ENCODE data around the gene TRAPPC2L.
"Not testable (repeated sequence)": the region's sequence is repeated elsewhere in the genome, so short reads cannot be mapped to it uniquely, and the experiment has no call there.

Gene TRAPPC2L

DNA sequence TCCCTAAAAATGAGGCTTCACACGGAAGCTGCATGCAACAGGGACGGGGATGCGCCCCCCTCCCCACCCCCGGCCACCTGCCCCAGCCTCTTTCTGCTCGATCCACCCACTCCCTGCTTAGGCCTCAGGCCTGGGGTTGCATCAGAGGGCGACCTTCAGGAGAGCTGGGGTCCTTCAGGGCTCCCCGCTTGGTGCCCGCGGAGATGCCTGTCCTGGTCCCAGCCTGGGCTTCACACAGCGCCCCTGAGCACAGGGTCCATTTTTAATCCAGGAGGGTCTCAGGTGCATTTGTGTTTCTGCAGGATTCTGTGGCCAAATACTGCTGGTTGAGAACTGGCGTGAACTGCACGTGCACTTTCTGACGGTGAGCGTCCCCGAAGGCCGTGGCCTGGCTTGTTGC lies 37.8 kb upstream of the TRAPPC2L start:
- DNase-seq: no peak

- DNase-seq: no peak
Measured at GRCh38 chr16:88820385-88821025, 36.4 kb upstream of the TRAPPC2L start.

GRCh38 chr16:88821168-88821850 lies 35.6 kb upstream of the TRAPPC2L start:
- DNase-seq: no peak

DNA sequence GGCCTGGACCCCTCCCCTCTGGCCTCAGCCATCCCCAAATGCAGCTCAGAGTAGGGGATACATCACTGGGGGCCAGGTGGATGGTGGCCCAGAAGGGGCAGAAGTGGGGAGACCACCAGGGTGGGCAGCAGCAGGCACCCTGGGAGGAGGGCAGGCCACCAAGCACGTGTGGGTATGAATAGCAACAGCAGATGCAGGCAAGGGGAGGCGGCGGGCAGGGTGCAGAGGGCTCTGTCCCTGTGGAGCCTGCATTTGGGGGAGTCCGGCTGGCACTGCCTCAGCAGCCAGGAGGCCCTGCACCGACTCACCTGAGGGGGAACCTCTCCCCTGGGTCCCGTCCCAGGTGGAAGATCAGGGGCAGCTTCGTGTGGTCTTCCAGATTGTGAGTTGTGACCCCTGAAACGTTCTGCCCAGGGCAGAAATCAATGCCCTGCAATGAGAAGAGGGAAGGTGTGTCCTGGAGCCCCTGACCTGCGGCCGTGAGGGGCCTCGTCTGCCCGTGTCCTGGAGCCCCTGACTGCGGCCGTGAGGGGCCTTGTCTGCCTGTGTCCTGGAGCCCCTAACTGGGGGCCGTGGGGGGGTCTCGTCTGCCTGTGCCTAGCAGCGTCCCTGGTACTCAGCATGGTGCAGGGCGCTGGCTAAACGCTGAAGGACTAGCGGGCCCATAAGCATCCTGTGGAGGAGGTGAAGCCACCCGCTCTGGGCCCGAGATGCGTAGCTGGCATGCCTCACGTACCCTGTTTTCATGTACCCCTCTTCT lies 34.5 kb upstream of the TRAPPC2L start:
- DNase-seq: no peak

DNA sequence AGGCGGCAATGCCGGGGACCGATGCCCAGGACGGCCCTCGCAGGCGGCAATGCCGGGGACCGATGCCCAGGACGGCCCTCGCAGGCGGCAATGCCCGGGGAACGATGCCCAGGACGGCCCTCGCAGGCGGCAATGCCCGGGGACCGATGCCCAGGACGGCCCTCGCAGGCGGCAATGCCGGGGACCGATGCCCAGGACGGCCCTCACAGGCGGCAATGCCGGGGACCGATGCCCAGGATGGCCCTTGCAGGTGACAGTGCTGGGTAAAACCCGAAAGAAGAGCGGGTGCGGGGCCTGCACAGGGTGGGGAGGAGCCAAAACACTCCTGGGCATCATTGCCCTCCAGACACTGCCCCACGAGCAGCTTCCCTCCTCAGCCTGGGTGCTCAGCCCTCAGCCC lies 33.3 kb upstream of the TRAPPC2L start:
- not testable (repeated sequence) for DNase-seq

DNA sequence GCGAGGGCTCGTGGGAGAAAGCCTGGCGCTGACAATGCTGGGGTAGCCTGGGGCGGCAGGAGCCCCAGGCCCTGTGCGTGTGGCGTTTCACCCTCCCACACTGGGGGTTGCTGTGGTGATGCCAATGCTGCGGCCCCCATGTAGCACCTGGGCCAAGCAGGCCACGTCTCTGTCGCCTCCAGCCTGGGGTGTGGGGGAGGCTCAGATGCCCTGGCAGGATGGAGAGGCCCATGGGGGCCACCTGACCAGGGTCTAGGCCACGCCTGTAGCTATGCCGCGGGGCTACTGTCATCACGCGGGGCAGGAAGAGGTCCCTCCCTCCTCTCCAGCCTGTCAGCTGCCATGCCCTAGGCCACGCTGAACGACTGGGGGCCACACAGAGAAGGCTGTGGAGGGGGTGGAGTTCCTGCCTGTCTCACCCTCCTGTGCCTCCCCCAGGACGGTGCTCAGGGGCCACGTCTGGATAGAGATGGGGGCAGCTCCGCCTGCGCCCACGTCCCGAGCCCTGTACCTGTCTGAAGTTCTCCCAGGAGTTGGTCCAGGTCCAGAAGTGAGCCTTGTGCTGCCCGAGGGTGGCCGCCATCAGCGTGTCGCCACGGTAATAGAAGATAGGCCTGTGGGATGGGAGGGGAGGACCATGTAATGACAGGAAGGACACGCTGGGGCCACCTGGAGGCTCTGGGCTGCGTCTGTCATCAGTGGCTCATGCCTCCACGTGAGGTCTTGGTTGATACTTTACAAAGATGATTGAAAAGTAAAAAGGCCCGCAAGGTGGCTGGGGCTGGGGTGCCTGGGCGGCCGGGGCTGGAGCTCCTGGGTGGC lies 32.5 kb upstream of the TRAPPC2L start:
- no peak for DNase-seq

DNA sequence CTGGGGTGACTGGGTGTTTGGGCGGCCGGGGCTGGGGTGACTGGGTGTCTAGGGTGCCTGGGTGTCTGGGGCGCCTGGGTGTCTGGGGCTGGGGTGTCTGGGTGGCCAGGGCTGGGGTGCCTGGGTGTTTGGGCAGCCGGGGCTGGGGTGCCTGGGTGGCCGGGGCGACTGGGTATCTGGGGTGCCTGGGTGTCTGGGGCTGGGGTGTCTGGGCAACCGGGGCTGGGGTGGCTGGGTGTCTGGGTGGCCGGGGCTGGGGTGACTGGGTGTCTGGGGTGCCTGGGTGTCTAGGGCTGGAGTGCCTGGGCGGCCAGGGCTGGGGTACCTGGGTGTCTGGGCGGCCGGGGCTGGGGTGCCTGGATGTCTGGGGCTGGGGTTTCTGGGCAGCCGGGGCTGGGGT lies 31.8 kb upstream of the TRAPPC2L start:
- DNase-seq: no peak

DNA sequence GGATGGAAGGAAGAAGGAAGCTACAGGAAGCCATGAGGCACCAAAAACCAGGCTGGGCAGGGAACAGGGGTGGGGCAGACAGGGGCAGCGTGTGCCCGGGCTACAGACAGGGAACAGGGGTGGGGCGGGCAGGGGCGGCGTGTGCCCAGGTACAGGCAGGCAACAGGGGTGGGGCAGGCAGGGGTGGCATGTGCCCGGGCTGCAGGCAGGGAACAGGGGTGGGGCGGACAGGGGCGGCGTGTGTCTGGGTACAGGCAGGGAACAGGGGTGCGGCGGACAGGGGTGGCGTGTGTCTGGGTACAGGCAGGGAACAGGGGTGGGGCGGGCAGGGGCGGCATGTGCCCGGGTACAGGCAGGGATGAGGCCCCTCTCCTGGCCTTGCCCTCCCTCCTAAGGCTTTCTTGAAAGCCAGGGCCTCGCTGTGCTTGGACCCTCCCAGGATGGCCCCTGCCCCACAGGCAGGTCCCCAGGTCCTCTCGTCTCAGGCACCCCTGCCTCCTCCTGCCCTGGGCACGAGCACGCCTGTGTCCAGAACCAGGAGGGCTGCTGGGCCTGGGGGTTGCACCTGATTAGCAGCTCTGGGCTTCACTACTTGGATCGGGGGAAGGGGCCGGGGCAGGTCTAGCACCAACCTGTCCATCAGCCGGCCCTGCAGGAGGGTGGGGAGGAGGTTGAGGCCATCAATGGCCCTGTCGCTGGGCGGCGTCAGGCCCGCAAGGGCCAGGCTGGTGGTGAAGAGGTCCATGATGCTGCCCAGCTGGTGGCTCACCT lies 30.7 kb upstream of the TRAPPC2L start:
- DNase-seq: no peak

DNA sequence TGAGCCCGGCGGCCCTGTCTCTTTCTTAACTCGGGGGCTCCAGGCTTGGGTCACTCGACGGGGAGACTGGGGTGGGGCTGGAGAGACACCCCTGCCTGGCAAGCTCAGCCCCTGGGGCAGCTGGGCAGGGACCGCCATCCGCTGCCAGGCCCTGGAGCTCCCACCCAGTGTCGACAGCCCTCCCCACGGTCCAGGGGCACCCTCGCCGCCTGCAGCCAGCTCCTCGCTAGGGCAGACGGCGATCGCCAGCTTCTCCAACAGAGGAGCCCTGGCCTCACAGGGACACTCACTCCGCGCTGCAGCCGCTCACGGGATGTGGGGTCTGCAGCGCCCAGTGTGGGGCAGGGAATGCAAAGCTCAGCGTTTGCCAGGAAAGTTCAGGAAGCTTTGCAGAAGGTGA lies 29.2 kb upstream of the TRAPPC2L start:
- DNase-seq: no peak

DNA sequence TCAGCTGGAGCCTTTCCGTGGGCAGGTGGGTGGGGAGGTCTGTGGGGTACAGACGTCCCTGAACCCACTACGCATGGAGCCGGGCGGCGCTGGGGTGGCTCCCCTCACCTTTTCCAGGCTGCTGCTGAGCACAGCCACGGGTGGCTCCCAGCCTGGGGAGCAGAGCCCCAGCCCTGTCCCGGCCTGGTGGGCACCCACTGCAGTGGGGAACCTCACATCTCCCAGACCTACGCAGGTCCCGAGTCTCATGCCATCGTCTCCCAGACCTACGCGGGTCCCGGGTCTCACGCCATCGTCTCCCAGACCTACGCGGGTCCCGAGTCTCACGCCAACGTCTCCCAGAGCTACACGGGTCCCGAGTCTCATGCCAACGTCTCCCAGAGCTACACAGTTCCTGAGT lies 28.2 kb upstream of the TRAPPC2L start:
- DNase-seq: no peak

DNA sequence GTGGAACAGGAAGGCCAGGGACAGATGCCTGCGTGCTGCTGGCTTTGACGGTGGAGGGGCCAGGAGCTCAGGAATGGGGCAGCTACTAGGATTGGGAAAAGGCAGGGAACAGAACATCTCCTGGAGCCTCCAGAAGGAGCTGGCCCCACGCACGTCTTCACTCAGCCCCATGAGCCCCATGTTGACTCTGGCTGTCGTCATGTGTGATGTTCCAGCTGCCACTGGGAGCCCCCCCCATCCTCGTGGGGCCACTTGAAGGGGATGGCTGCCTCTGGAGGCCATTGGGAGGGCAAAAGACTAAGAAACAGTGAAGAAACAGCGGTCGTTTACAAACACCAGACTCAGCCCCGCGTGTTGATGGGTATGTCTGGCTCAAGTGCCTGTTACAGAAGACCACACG lies 26.7 kb upstream of the TRAPPC2L start:
- no peak for DNase-seq

- DNase-seq: no peak
Measured at GRCh38 chr16:88830783-88831182, 26.1 kb upstream of the TRAPPC2L start.

- DNase-seq: no peak
Measured at GRCh38 chr16:88831838-88832237, 25.1 kb upstream of the TRAPPC2L start.

- DNase-seq: no peak
Measured at GRCh38 chr16:88833086-88833485, 23.8 kb upstream of the TRAPPC2L start.

- DNase-seq: no peak
Measured at GRCh38 chr16:88834670-88835069, 22.3 kb upstream of the TRAPPC2L start.

DNA sequence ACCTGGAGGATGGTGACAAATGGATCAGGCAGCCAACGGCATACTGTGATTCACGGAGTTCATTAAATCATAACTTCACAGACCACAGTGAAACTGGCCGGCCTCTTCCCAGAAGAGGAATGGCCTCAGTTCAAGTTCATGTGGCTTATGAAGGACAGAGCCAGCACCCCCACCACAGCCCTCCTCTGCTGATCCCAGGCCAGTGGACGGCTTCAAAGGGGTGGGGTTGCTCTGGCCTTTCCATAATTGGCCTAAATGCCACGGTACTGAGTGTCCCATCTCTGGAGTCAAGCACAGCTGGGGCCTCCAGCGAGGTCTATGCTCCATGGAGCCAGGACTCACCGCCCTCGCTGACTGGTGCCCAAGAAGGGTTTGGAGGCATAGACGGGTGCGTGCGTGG lies 21.5 kb upstream of the TRAPPC2L start:
- DNase-seq: no peak

GRCh38 chr16:88835818-88836217 lies 21.1 kb upstream of the TRAPPC2L start:
- no peak for DNase-seq

DNA sequence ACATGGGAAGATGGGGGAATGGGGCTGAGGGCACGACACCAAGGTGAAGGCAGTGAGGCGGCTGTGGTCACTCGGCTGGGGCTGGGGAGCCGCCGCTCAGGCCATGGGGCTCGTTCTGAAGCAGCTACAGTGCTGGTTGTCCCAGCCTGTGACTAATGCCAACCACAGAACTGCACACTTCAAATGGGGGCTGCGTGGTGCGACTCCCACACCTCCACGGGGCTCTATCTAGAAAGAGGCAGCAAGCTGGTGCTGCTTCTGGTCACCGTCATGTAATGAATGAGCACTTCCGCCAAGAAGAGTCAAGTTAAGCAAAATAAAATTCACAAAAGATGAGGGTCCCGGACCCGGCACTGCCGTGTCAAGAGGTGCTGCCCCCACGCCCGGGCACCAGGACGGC lies 20.1 kb upstream of the TRAPPC2L start:
- no peak for DNase-seq

- no peak for DNase-seq
Measured at GRCh38 chr16:88837806-88838205, 19.1 kb upstream of the TRAPPC2L start.

DNA sequence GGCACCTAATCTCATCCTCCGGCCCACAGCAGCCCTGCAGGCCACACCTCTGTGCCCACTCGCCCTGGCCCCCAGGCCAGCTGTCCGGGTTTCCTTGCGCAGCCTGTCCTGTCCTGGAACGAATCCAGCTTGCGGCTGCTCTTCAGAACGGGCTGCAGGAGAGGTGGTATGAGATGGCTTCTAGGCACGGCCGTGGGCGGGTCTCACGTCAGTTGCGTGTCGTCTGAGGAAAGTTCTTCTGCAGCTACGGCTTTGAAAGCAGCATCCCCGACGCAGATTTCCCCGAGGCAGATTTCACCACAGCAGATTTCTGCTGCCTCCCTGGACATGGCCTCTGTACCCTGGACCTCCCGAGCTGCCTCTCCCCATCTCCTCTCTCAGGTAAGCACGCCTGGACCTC lies 18.4 kb upstream of the TRAPPC2L start:
- DNase-seq: no peak

DNA sequence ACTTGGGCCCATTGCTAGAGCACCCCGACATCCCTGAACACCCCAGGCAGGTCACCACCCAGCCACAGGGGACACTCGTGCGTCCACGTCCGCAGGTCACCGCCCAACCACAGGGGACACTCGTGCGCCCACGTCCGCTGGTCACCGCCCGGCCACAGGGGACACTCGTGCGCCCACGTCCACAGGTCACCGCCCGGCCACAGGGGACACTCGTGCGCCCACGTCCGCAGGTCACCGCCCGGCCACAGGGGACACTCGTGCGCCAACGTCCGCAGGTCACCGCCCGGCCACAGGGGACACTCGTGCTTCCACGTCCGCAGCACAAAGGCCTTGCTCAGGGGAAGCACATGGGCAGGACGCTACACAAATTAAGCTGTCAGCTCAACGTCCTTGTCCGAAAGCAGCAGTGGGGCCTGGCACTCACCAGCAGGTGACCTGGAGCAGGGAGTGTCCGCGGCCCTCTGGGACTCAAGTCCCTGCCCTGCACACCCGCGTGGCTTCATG lies 17.8 kb upstream of the TRAPPC2L start:
- no peak for DNase-seq
